ENCODE measurements around the gene TMEM220.

GRCh38 chr17:10756619-10757018, 26.8 kb upstream of the TMEM220 start:
- TF ChIP-seq POLR2A (IDR thresholded peaks at IDR 0.05; ENCODE audit: low read depth, low read length) (no peak), POLR2AphosphoS5 (IDR thresholded peaks at IDR 0.05; ENCODE audit: low read depth, low read length) (no peak), TAF1 (IDR thresholded peaks at IDR 0.05; ENCODE audit: borderline replicate concordance, low read depth, low read length) (no peak)

All from GM12892 (cell line).